GM12891 (cell line): ENCODE results near the gene ZNF264.
"Not testable (repeated sequence)": the region's sequence is repeated elsewhere in the genome, so short reads cannot be mapped to it uniquely, and the experiment has no call there.

Experiments used
- DNase-seq: peaks from one replicate; pipeline ENCODE4 v3.0.0; 2011; ENCODE audit warnings: low spot score; ENCODE audit not compliant: insufficient read length
- FAIRE-seq: peaks from 2 replicates; lab custom pipeline; 2011; peaks lifted over from hg19 to GRCh38; lab: Jason Lieb, UNC
- PAX5 ChIP-seq: IDR thresholded peaks from 2 replicates; pipeline ENCODE4 v1.6.1; 2011; ENCODE audit warnings: low read length, moderate library complexity, mild to moderate bottlenecking; ENCODE audit not compliant: insufficient read depth, severe bottlenecking
- POLR2A ChIP-seq: IDR thresholded peaks from 2 replicates; pipeline ENCODE4 v1.6.1; 2011; ENCODE audit warnings: low read depth, low read length, control low read depth
- POLR2AphosphoS5 ChIP-seq: IDR thresholded peaks from 2 replicates; pipeline ENCODE4 v1.6.1; 2011; ENCODE audit warnings: low read depth, low read length, control low read depth
- POU2F2 ChIP-seq: IDR thresholded peaks from 2 replicates; pipeline ENCODE4 v1.6.1; 2011; ENCODE audit warnings: low read depth, mild to moderate bottlenecking, control low read depth, low read length, moderate library complexity
- SPI1 ChIP-seq: IDR thresholded peaks from 2 replicates; pipeline ENCODE4 v1.6.1; 2011; ENCODE audit warnings: low read depth, low read length, control low read depth
- TAF1 ChIP-seq: IDR thresholded peaks from 2 replicates; pipeline ENCODE4 v1.6.1; 2011; ENCODE audit warnings: low read depth, low read length, control low read depth

The ZNF264 gene

DNA sequence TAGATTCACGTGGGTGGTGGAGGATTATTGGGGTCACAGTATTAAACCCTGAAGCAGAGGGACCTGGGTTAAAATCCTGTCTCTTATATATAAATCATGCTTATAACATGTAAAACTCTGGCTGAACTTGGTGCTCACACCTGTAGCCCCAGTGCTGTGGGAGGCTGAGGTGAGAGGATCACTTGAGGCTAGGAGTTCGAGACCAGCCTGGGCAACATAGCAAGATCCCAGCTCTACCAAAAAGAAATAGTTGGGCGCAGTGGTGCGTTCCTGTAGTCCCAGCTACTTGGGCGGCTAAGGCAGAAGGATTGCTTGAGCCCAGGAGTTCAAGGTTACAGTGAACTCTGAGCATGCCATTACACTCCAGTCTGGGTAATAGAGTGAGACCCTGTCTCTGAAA lies 51.5 kb downstream of the ZNF264 start:
- TF ChIP-seq POLR2AphosphoS5 (no peak), PAX5 (no peak), TAF1 (no peak), POLR2A (no peak), POU2F2 (no peak), SPI1 (no peak)
- no peak for FAIRE-seq
- DNase-seq: no peak

DNA sequence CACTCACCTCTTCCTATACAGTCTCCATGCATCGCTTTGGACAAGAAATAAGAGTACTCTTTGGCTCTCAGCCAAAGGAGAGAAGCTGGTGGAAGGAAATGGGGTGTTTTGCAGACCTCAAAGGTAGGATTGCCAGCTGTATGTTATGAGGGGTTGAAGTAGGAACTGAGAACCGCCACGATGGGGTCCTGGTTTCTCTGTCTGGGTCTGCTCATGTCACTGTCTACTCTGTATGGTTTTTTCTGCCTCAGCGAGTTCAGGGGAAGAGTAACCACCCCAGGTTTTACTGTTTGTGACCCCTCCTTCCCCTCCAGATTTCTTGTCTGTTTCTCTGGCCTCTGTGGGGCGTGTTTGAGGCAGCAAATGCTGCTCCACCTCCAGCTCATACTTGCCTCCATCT lies 53.2 kb downstream of the ZNF264 start:
- FAIRE-seq: peak; percentile 54
- DNase-seq: no peak
- TF ChIP-seq TAF1 (no peak), PAX5 (no peak), SPI1 (peak; percentile 66)

DNA sequence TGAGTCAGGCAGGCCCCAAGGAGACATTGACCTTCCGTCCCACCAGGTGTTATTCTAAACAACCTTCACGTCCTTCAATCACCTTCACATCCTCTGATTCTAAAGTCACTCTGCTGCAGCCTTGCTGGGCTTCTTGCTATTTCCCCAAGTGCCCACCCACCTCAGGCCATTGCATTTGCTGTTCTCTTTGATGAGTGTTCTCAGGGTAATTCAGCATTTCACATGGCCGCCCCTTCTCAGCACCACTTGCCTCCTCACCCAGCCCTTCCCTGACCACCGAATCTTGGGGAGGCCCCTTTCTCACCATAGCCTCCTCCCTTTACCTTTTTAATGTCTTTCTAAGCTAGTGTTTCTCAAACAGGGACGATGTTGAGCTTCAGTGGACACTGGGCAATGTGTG lies 53.8 kb downstream of the ZNF264 start:
- no peak for TF ChIP-seq POLR2AphosphoS5
- no peak for TF ChIP-seq POLR2A
- no peak for TF ChIP-seq PAX5
- TF ChIP-seq SPI1: no peak
- no peak for TF ChIP-seq TAF1
- no peak for TF ChIP-seq POU2F2
- FAIRE-seq: peak; percentile 43
- DNase-seq: no peak

- FAIRE-seq: no peak
- DNase-seq: no peak
- TF ChIP-seq POU2F2: no peak
- TF ChIP-seq PAX5: no peak
- TF ChIP-seq POLR2AphosphoS5: no peak
Measured at GRCh38 chr19:57245959-57246358, 54.7 kb downstream of the ZNF264 start.

DNA sequence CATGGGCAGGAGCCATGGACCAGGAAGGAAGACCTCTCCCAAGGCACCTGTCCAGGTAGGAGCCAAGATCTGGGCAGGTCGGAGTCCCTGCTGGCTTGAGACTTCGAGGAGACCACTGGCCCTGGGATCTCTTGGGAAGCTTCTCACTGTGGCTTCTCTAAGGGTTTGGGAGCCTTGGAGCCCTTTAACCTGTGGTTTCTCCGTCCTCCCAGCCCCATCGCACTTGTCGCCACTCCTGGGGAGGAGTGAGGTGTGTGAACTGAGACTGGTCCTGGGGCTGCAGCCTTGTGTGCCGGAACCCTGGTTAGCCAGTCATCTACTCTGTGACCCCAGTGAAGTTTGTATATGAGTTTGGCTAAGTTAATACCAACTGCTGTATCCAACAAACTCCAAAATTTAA lies 57.3 kb downstream of the ZNF264 start:
- FAIRE-seq (no peak), DNase-seq (no peak)
- TF ChIP-seq SPI1 (no peak), TAF1 (no peak), POLR2A (no peak), PAX5 (no peak), POU2F2 (no peak), POLR2AphosphoS5 (no peak)

- TF ChIP-seq POLR2AphosphoS5 (no peak), POU2F2 (no peak), SPI1 (no peak), TAF1 (no peak), PAX5 (no peak), POLR2A (no peak)
- DNase-seq (no peak), FAIRE-seq (no peak)
Measured at GRCh38 chr19:57249329-57249728, 58.0 kb downstream of the ZNF264 start.

DNA sequence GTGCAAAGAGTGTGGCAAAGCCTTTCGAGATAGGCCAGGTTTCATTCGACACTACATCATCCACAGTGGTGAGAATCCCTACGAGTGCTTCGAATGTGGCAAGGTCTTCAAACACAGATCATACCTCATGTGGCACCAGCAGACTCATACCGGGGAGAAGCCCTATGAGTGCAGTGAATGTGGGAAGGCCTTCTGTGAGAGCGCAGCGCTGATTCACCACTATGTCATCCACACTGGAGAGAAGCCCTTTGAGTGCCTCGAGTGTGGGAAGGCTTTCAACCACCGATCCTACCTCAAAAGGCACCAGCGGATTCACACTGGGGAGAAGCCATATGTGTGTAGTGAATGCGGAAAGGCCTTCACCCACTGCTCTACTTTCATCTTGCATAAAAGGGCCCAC lies 62.5 kb downstream of the ZNF264 start:
- not testable (repeated sequence) for FAIRE-seq, DNase-seq

- no peak for FAIRE-seq
- no peak for DNase-seq
- TF ChIP-seq SPI1 (no peak), POLR2AphosphoS5 (no peak), POU2F2 (no peak), TAF1 (no peak), POLR2A (no peak), PAX5 (no peak)
Measured at GRCh38 chr19:57262044-57262443, 70.7 kb downstream of the ZNF264 start.

GRCh38 chr19:57263244-57263741 lies 72.0 kb downstream of the ZNF264 start:
- DNase-seq (no peak), FAIRE-seq (no peak)
- no peak for TF ChIP-seq POLR2AphosphoS5
- TF ChIP-seq TAF1: no peak

- FAIRE-seq: peak; percentile 35
- TF ChIP-seq PAX5 (no peak), TAF1 (no peak), POU2F2 (0 out of 2 replicates have a peak, but pooled peaks have one; percentile 7)
- DNase-seq: no peak
Measured at GRCh38 chr19:57267291-57267690, 76.0 kb downstream of the ZNF264 start.

- no peak for DNase-seq
Measured at GRCh38 chr19:57269515-57270250, 78.4 kb downstream of the ZNF264 start.

More at GRCh38 chr19:57269515-57270250, 78.4 kb downstream of the ZNF264 start:
- TF ChIP-seq POLR2A: no peak
- TF ChIP-seq POU2F2: peak; percentile 18; the same call in 1 of the 2 replicates
- FAIRE-seq: peak; percentile 79
